HepG2 (cell line): Measurements from ENCODE around the gene PLPP3. TPM values are rescaled to one million over a fixed set of nuclear protein-coding genes. Genes with fewer than 3 reads are reported as not detected.
A peak's percentile ranks its signal among the peaks of the same experiment; 100 is the strongest.

Experiments
- ASH2L ChIP-seq: fragments of 300-600, 200-600 bp; sonication (generic); IDR thresholded peaks from 2 replicates; pipeline ENCODE4 v1.7.0; 2017; ENCODE audit warnings: low read depth, mild to moderate bottlenecking, moderate library complexity, mixed read lengths, low read length; ENCODE audit not compliant: insufficient read length
- CREB1 ChIP-seq, 2 experiments: fragments of 450-650 bp in 1 of 2; IDR thresholded peaks; 2 replicates each; pipeline ENCODE4 v1.6.1; 2016 to 2017; ENCODE audit warnings: control low read depth in 1 of 2, mild to moderate bottlenecking in 1 of 2, missing compliant biosample characterization in 1 of 2, missing genetic modification characterization in 1 of 2
- MATR3 ChIP-seq: sonication (generic); formaldehyde crosslinking; IDR thresholded peaks from 2 replicates; pipeline ENCODE4 v1.4.0; 2020; ENCODE audit warnings: missing genetic modification reagents
- MED8 ChIP-seq: sonication (generic); formaldehyde crosslinking; IDR thresholded peaks from 2 replicates; pipeline ENCODE4 v1.8.1; 2023; ENCODE audit warnings: mild to moderate bottlenecking, missing genetic modification reagents; ENCODE audit not compliant: insufficient replicate concordance
- MEIS1 ChIP-seq: sonication (generic); formaldehyde crosslinking; IDR thresholded peaks from 2 replicates; pipeline ENCODE4 v1.9.0; 2021; ENCODE audit warnings: mild to moderate bottlenecking, missing genetic modification reagents, moderate library complexity, borderline replicate concordance
- MTF1 ChIP-seq: sonication (generic); formaldehyde crosslinking; IDR thresholded peaks from 2 replicates; pipeline ENCODE4 v1.5.0; 2020; ENCODE audit warnings: missing genetic modification reagents
- NKX3-1 ChIP-seq: sonication (generic); formaldehyde crosslinking; IDR thresholded peaks from 2 replicates; pipeline ENCODE4 v1.5.0; 2020; ENCODE audit warnings: missing genetic modification reagents
- NPAS2 ChIP-seq: sonication (generic); formaldehyde crosslinking; IDR thresholded peaks from 2 replicates; pipeline ENCODE4 v1.8.0; 2022; ENCODE audit warnings: mild to moderate bottlenecking, missing genetic modification reagents, borderline replicate concordance
- NR3C1 ChIP-seq: sonication (generic); formaldehyde crosslinking; IDR thresholded peaks from 2 replicates; pipeline ENCODE4 v1.4.0; 2020; ENCODE audit warnings: missing genetic modification reagents
- PCBP2 ChIP-seq: fragments of 200-400 bp; formaldehyde crosslinking; optimal IDR thresholded peaks from 2 replicates; pipeline ENCODE3; 2018; ENCODE audit warnings: low read length, low read depth; ENCODE audit not compliant: poor library complexity, severe bottlenecking
- POLR2A ChIP-seq, 2 experiments: IDR thresholded peaks; 2 replicates each; pipeline ENCODE4 v1.6.1; 2011; ENCODE audit warnings: low read depth in 2 of 2, low read length in 2 of 2, mild to moderate bottlenecking in 1 of 2, moderate library complexity in 1 of 2; ENCODE audit not compliant: insufficient read depth in 1 of 2
- RCOR2 ChIP-seq: IDR thresholded peaks from 2 replicates; pipeline ENCODE4 v1.6.1; 2016; ENCODE audit warnings: missing biosample characterization, missing genetic modification reagents
- RXRA ChIP-seq: sonication (generic); formaldehyde crosslinking; IDR thresholded peaks from 2 replicates; pipeline ENCODE4 v1.5.1; 2020; ENCODE audit warnings: missing genetic modification reagents
- SRSF1 ChIP-seq: fragments of 200-400 bp; formaldehyde crosslinking; optimal IDR thresholded peaks from 2 replicates; pipeline ENCODE3; 2017; ENCODE audit warnings: mild to moderate bottlenecking, low read depth, low read length, moderate library complexity
- TCF7L2 ChIP-seq: IDR thresholded peaks from 2 replicates; pipeline ENCODE4 v1.6.1; 2011; ENCODE audit warnings: mild to moderate bottlenecking, low read depth, low read length, moderate library complexity
- TEAD2 ChIP-seq: sonication (generic); formaldehyde crosslinking; IDR thresholded peaks from 2 replicates; pipeline ENCODE4 v1.9.0; 2021; ENCODE audit warnings: missing genetic modification reagents
- ZFP62 ChIP-seq: sonication (generic); formaldehyde crosslinking; IDR thresholded peaks from 2 replicates; pipeline ENCODE4 v1.4.0; 2020; ENCODE audit warnings: missing genetic modification reagents
- ZNF331 ChIP-seq: sonication (generic); formaldehyde crosslinking; IDR thresholded peaks from 2 replicates; pipeline ENCODE4 v1.4.0; 2020; ENCODE audit warnings: missing genetic modification reagents
- ZNF441 ChIP-seq: sonication (generic); formaldehyde crosslinking; IDR thresholded peaks from 2 replicates; pipeline ENCODE4 v1.7.0; 2021; ENCODE audit warnings: missing genetic modification reagents, borderline replicate concordance
- ZNF841 ChIP-seq: sonication (generic); formaldehyde crosslinking; IDR thresholded peaks from 2 replicates; pipeline ENCODE4 v1.8.1; 2023; ENCODE audit warnings: missing genetic modification reagents, borderline replicate concordance
- ZSCAN31 ChIP-seq: sonication (generic); formaldehyde crosslinking; IDR thresholded peaks from 2 replicates; pipeline ENCODE4 v1.5.0; 2020; ENCODE audit warnings: low read depth, mild to moderate bottlenecking, missing genetic modification reagents
- polyA plus RNA-seq, 8 experiments: library from polyadenylated mRNA; depleted of rRNA in 3 of 8; stranded (reverse) in 7 of 8; unstranded in 1 of 8; fragments of >200 nt; fragmentation: Illumina TruSeq in 4 of 8; extraction: Trizol in 4 of 8; gene quantifications; 2 replicates each; pipeline versions ENCODE4 v1.2.1 to v1.2.3, GENCODE V29; 2011 to 2016; ENCODE audit warnings: low read depth in 4 of 8, missing spikeins in 1 of 8, mixed read lengths in 1 of 8; ENCODE audit not compliant: insufficient read depth in 1 of 8
- total RNA-seq, 5 experiments: library from RNA; depleted of rRNA; stranded (reverse); fragments of >200 nt; fragmentation: Illumina TruSeq; extraction: Trizol; gene quantifications; 2 replicates each; pipeline ENCODE4 v1.2.3, GENCODE V29; 2016; ENCODE audit warnings: low read depth in 1 of 5
- TF ChIP-seq, protein P1 (sequence below): sonication (generic); formaldehyde crosslinking; IDR thresholded peaks from 2 replicates; pipeline ENCODE4 v1.5.0; 2020; ENCODE audit warnings: missing genetic modification reagents
- TF ChIP-seq, protein P2 (sequence below): sonication (generic); formaldehyde crosslinking; IDR thresholded peaks from 2 replicates; pipeline ENCODE4 v1.5.0; 2020; ENCODE audit warnings: mild to moderate bottlenecking, missing genetic modification reagents, borderline replicate concordance

PLPP3 gene
- total and polyA plus RNA-seq, 2 of the 13 experiments (the other 11 are each of a cell fraction or from before 2014, with no cell fraction given): 49.7 to 65.8 TPM

DNA sequence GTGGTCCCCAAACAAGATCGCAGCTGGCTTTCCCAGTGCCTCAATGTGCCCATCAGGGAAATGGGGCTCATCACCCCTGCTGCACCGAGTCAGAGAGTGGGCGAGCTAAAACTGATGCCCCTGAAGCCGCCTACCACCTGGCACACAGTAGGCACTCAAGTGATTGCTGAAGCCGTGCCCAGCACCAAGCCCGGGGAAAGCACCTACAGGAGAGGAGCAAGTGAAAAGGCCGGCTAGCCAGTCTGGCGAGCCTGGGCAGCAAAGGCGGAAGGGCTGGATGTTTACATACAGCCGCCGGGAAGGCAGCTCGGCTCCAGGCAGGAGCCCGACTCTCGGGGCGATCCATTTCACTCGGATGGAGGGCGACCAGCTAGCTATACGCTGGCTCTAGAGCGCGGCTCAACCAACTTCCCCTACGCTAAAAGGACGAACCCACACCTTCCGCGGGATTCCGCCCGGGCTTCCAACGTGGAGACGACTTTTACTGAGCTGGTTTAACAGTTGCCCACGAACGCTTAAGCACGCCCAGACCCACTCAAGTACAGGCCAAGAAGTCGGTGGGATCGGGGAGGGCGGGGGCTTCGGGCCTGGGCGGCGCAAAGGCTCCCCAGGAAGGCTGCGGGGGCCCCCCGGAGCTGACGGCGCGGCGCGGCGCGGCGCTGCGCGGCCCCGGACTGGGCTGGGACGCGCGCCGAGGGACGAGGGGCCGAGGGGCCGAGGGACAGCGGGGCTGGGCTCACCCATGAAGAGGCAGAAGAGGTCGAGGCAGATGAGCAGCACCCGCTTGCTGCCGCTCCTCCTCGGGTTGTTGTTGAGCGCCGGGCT, 1.0 kb downstream of the PLPP3 start (continued):
- TF ChIP-seq, protein P1, sequence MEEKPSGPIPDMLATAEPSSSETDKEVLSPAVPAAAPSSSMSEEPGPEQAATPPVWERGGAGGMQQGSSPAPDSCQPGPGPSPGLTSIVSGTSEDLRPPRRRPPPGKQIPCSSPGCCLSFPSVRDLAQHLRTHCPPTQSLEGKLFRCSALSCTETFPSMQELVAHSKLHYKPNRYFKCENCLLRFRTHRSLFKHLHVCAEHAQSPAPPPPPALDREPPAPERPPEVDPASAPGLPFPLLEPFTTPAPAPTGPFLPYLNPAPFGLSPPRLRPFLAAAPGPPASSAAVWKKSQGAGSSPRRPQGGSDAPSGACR: no peak
- peak in 1 of 2 experiments; percentile 41; a peak in 1 of 4 replicates for TF ChIP-seq POLR2A (IDR thresholded peaks at IDR 0.05; ENCODE audit: insufficient read depth in 1 of 2, low read depth in 2 of 2, low read length in 2 of 2)
- no peak for TF ChIP-seq ZNF331
- TF ChIP-seq NKX3-1: no peak; the same call in 1 of the 2 replicates
- TF ChIP-seq MATR3 (CRISPR knock-in tag): no peak
- TF ChIP-seq MTF1 (CRISPR knock-in tag): no peak; the same call in 1 of the 2 replicates
- TF ChIP-seq RCOR2 (CRISPR knock-in tag): no peak
- no peak for TF ChIP-seq ZNF841 (CRISPR knock-in tag)
- TF ChIP-seq ZNF441: no peak
- no peak for TF ChIP-seq MEIS1 (CRISPR knock-in tag)
- no peak for TF ChIP-seq ZFP62 (CRISPR knock-in tag)
- no peak for TF ChIP-seq TEAD2 (CRISPR knock-in tag)
- TF ChIP-seq, protein P2, sequence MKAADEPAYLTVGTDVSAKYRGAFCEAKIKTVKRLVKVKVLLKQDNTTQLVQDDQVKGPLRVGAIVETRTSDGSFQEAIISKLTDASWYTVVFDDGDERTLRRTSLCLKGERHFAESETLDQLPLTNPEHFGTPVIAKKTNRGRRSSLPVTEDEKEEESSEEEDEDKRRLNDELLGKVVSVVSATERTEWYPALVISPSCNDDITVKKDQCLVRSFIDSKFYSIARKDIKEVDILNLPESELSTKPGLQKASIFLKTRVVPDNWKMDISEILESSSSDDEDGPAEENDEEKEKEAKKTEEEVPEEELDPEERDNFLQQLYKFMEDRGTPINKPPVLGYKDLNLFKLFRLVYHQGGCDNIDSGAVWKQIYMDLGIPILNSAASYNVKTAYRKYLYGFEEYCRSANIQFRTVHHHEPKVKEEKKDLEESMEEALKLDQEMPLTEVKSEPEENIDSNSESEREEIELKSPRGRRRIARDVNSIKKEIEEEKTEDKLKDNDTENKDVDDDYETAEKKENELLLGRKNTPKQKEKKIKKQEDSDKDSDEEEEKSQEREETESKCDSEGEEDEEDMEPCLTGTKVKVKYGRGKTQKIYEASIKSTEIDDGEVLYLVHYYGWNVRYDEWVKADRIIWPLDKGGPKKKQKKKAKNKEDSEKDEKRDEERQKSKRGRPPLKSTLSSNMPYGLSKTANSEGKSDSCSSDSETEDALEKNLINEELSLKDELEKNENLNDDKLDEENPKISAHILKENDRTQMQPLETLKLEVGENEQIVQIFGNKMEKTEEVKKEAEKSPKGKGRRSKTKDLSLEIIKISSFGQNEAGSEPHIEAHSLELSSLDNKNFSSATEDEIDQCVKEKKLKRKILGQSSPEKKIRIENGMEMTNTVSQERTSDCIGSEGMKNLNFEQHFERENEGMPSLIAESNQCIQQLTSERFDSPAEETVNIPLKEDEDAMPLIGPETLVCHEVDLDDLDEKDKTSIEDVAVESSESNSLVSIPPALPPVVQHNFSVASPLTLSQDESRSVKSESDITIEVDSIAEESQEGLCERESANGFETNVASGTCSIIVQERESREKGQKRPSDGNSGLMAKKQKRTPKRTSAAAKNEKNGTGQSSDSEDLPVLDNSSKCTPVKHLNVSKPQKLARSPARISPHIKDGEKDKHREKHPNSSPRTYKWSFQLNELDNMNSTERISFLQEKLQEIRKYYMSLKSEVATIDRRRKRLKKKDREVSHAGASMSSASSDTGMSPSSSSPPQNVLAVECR (CRISPR knock-in tag): no peak
- no peak for TF ChIP-seq NPAS2 (CRISPR knock-in tag)
- no peak for TF ChIP-seq MED8 (CRISPR knock-in tag)
- TF ChIP-seq ZSCAN31 (CRISPR knock-in tag): 0 out of 2 replicates have a peak, but pooled peaks have one; percentile 64
- no peak for TF ChIP-seq SRSF1
- TF ChIP-seq NR3C1: no peak
- TF ChIP-seq TCF7L2: no peak
- TF ChIP-seq ASH2L: peak; percentile 2
- TF ChIP-seq PCBP2: no peak
- 0 out of 2 replicates have a peak, but pooled peaks have one; percentile 29 for TF ChIP-seq RXRA (CRISPR knock-in tag)
- no peak for TF ChIP-seq CREB1 (IDR thresholded peaks at IDR 0.05)
- no peak for TF ChIP-seq CREB1 (CRISPR knock-in tag; IDR thresholded peaks at IDR 0.05)
